Fibroblast of lung (primary cell): ENCODE results near the gene ASH1L. TPM values are rescaled to one million over a fixed set of nuclear protein-coding genes. Genes with fewer than 3 reads are reported as not detected.

Experiments
- DNase-seq, 2 donors: peaks; one replicate each; pipeline versions ENCODE4 v3.0.0 to v3.0.0-alpha.2; 2010; ENCODE audit warnings: low read depth in 2 of 2
- H2AFZ ChIP-seq: 2 replicates; pipeline ENCODE4 v1.5.1; 2012; ENCODE audit warnings: low read length, control low read depth, inconsistent platforms
- H3K27ac ChIP-seq: 2 replicates; pipeline ENCODE4 v1.5.1; 2011; ENCODE audit warnings: low read length, control low read depth; ENCODE audit not compliant: insufficient read depth
- H3K27me3 ChIP-seq: 2 replicates; pipeline ENCODE4 v1.5.1; 2011; ENCODE audit warnings: mild to moderate bottlenecking, low read length; ENCODE audit not compliant: control insufficient read depth, insufficient read depth
- H3K36me3 ChIP-seq: 2 replicates; pipeline ENCODE4 v1.5.1; 2011; ENCODE audit warnings: low read length; ENCODE audit not compliant: control insufficient read depth, insufficient read depth
- H3K4me1 ChIP-seq: 2 replicates; pipeline ENCODE4 v1.5.1; 2011; ENCODE audit warnings: low read length; ENCODE audit not compliant: control insufficient read depth, insufficient read depth; ENCODE audit errors: extremely low read depth
- H3K4me2 ChIP-seq: 2 replicates; pipeline ENCODE4 v1.5.1; 2011; ENCODE audit warnings: low read length, control low read depth; ENCODE audit not compliant: insufficient read depth; ENCODE audit errors: extremely low read depth
- H3K4me3 ChIP-seq, 4 experiments: fragments of 200-600 bp in 1 of 4; sonication (generic) in 1 of 4; replicated peaks in 1 of 4; 2 replicates each; pipeline ENCODE4 v1.5.1; 2011 to 2016; ENCODE audit warnings: low read length in 4 of 4, low read depth in 3 of 4, mild to moderate bottlenecking in 3 of 4, control low read depth in 2 of 4, inconsistent platforms in 1 of 4, mixed read lengths in 1 of 4; ENCODE audit not compliant: insufficient read depth in 1 of 4; ENCODE audit errors: control extremely low read depth in 1 of 4
- H3K79me2 ChIP-seq: 2 replicates; pipeline ENCODE4 v1.5.1; 2012; ENCODE audit warnings: mild to moderate bottlenecking, low read length, inconsistent platforms; ENCODE audit not compliant: control insufficient read depth, insufficient read depth
- H3K9ac ChIP-seq: 2 replicates; pipeline ENCODE4 v1.5.1; 2011; ENCODE audit warnings: mild to moderate bottlenecking, low read length, control low read depth; ENCODE audit not compliant: insufficient read depth
- H3K9me3 ChIP-seq: 2 replicates; pipeline ENCODE4 v1.5.1; 2012; ENCODE audit warnings: low read depth, low read length; ENCODE audit not compliant: control insufficient read depth, insufficient read depth
- H4K20me1 ChIP-seq: 2 replicates; pipeline ENCODE4 v1.5.1; 2011; ENCODE audit warnings: low read length; ENCODE audit not compliant: control insufficient read depth, insufficient read depth; ENCODE audit errors: extremely low read depth
- CTCF ChIP-seq, 2 donors: IDR thresholded peaks in 1 of 2; conservative IDR thresholded peaks in 1 of 2; 1 replicate in 1 of 2; 2 replicates in 1 of 2; pipeline ENCODE4 v1.5.1; 2011 to 2012; ENCODE audit warnings: low read length in 2 of 2, control low read depth in 1 of 2, inconsistent platforms in 1 of 2, low read depth in 1 of 2, mild to moderate bottlenecking in 1 of 2
- EZH2 ChIP-seq: IDR thresholded peaks from 2 replicates; pipeline ENCODE4 v1.5.1; 2012; ENCODE audit warnings: low read length, control low read depth, mild to moderate bottlenecking; ENCODE audit errors: missing control alignments
- polyA plus RNA-seq, 2 donors: library from polyadenylated mRNA; depleted of rRNA in 1 of 2; stranded (reverse) in 1 of 2; unstranded in 1 of 2; fragments of >200 nt; gene quantifications; 2 replicates each; pipeline ENCODE4 v1.2.1, GENCODE V29; 2011 to 2012; ENCODE audit warnings: missing spikeins in 1 of 2
- total RNA-seq: library from RNA; depleted of rRNA; stranded (reverse); fragments of >200 nt; gene quantifications from 2 replicates; pipeline ENCODE4 v1.2.1, GENCODE V29; 2014

ASH1L gene
- total and polyA plus RNA-seq, 2 donors (not counting 1 experiment from before 2014, with no cell fraction given), result 19.4 to 35.7 TPM

- peak overlapping the region; percentile 72 for H3K9ac ChIP-seq
- H3K4me2 ChIP-seq, result peak overlapping the region; percentile 96
- peak overlapping the region; percentile 72 to 93 (median 88) for H3K4me3 ChIP-seq
- peaks cover 7% of the 10 kb centered on the region for H3K36me3 ChIP-seq
- H4K20me1 ChIP-seq, result peaks cover 5% of the 10 kb centered on the region
- peak in 1 of 2 donors; percentile 34 for DNase-seq
- peak overlapping the region; percentile 36 for H2AFZ ChIP-seq
- peak overlapping the region; percentile 70 for H3K27ac ChIP-seq
- no peaks in the 10 kb centered on the region for H3K27me3 ChIP-seq
- H3K79me2 ChIP-seq, result peaks cover 17% of the 10 kb centered on the region
- H3K9me3 ChIP-seq, result no peaks in the 10 kb centered on the region
- peaks cover 19% of the 10 kb centered on the region for H3K4me1 ChIP-seq
- no peak for TF ChIP-seq EZH2
- peak; percentile 3 to 49 for TF ChIP-seq CTCF (conservative IDR thresholded peaks at IDR 0.05 in 1 of 2, IDR thresholded peaks at IDR 0.05 in 1 of 2; ENCODE audit: low read depth in 1 of 2, low read length in 2 of 2)
These were observed 237.6 kb downstream of the ASH1L start for GRCh38 chr1:155324717-155325602.

GRCh38 chr1:155324037-155324716, 238.4 kb downstream of the ASH1L start:
- H3K27me3 ChIP-seq, result no peaks in the 10 kb centered on the region
- H2AFZ ChIP-seq, result peak overlapping the region; percentile 43
- peaks cover 22% of the 10 kb centered on the region for H3K4me1 ChIP-seq
- H4K20me1 ChIP-seq, result peaks cover 5% of the 10 kb centered on the region
- peak; percentile 95 for DNase-seq
- H3K9ac ChIP-seq, result peak overlapping the region; percentile 72
- H3K4me2 ChIP-seq, result peak overlapping the region; percentile 96
- peaks cover 7% of the 10 kb centered on the region for H3K36me3 ChIP-seq
- peaks cover 17% of the 10 kb centered on the region for H3K79me2 ChIP-seq
- H3K27ac ChIP-seq, result peak overlapping the region; percentile 70
- no peak for TF ChIP-seq CTCF (conservative IDR thresholded peaks at IDR 0.05 in 1 of 2, IDR thresholded peaks at IDR 0.05 in 1 of 2; ENCODE audit: low read depth in 1 of 2, low read length in 2 of 2)
- TF ChIP-seq EZH2, result no peak
- H3K4me3 ChIP-seq, result peak overlapping the region; percentile 72 to 93 (median 88)
- H3K9me3 ChIP-seq, result no peaks in the 10 kb centered on the region

GRCh38 chr1:155323729-155324036, 238.9 kb downstream of the ASH1L start:
- peaks cover 10% of the 10 kb centered on the region for H3K36me3 ChIP-seq
- peaks cover 17% of the 10 kb centered on the region for H3K79me2 ChIP-seq
- peak overlapping the region; percentile 77 for H3K4me2 ChIP-seq
- no peaks in the 10 kb centered on the region for H3K27me3 ChIP-seq
- H3K4me3 ChIP-seq, result peak overlapping the region; percentile 72 to 93 (median 84)
- H3K9me3 ChIP-seq, result no peaks in the 10 kb centered on the region
- peak; percentile 89 to 92 for DNase-seq
- H3K9ac ChIP-seq, result peak overlapping the region; percentile 76
- H3K27ac ChIP-seq, result peak overlapping the region; percentile 70
- peaks cover 5% of the 10 kb centered on the region for H4K20me1 ChIP-seq
- peak overlapping the region; percentile 43 for H2AFZ ChIP-seq
- TF ChIP-seq CTCF (conservative IDR thresholded peaks at IDR 0.05 in 1 of 2, IDR thresholded peaks at IDR 0.05 in 1 of 2; ENCODE audit: low read depth in 1 of 2, low read length in 2 of 2), result no peak
- TF ChIP-seq EZH2, result no peak
- peaks cover 23% of the 10 kb centered on the region for H3K4me1 ChIP-seq
